DND-41 (cell line): ENCODE results near the gene MRPL27.

ENCODE experiments used
- CTCF ChIP-seq: IDR thresholded peaks from 2 replicates; pipeline ENCODE4 v1.5.1; 2012; ENCODE audit warnings: borderline replicate concordance, low read length, moderate library complexity, mild to moderate bottlenecking; ENCODE audit not compliant: poor library complexity, severe bottlenecking; ENCODE audit errors: extremely low read depth
- EZH2 ChIP-seq: IDR thresholded peaks from 3 replicates; pipeline ENCODE4 v1.6.1; 2012; ENCODE audit warnings: borderline replicate concordance, low read depth, mild to moderate bottlenecking, moderate library complexity, low read length, inconsistent platforms; ENCODE audit not compliant: severe bottlenecking

DNA sequence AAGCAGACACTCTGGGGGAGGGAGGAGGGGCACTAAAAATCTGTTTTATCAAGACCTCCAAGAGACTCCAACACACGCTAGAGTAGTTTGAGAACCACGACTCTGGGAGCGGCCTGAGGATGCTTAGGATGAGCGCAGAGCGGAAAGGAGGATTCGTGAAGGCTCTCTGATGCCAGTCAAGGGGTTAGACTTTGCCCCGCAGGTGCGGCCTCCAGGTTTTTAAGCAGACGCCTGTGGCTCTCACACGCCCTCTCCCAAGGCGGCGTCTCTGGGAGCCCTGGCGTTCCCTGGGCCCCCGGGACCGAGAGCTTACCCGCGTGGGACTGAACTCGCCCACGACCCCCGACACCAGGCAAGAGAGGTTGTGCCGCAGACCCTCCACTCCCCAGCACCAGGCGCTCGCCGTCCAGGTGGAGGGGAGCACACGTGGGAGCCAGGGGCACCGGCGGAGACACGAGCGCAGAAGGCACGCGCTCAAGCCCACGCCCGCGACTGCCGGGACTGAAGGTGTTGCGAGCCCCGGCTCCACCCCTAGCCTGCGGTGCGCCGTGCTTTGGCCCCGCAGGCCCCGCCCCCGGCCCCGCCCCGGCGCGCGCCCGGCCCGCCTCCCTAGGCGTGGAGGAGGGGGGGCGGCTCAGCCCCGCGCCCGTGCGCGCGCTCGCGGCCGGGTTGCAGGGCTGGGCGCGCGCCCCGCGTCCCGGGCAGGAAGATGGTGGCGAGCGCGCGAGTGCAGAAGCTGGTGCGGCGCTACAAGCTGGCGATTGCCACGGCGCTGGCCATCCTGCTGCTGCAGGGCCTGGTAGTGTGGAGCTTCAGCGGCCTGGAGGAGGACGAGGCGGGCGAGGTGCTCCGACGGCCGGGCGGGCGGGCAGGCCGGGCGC, 27.3 kb downstream of the MRPL27 start, which contains the start of gene XYLT2:
- TF ChIP-seq CTCF = no peak
- TF ChIP-seq EZH2 = no peak
